GM12872 (cell line): Measurements from ENCODE around the gene TUBA8.

Source experiments
- TF ChIP-seq, protein P1 (sequence below): IDR thresholded peaks from 3 replicates; pipeline ENCODE4 v1.5.1; 2011; ENCODE audit warnings: low read depth, mild to moderate bottlenecking, low read length, moderate library complexity; ENCODE audit not compliant: insufficient read depth

Gene TUBA8

DNA sequence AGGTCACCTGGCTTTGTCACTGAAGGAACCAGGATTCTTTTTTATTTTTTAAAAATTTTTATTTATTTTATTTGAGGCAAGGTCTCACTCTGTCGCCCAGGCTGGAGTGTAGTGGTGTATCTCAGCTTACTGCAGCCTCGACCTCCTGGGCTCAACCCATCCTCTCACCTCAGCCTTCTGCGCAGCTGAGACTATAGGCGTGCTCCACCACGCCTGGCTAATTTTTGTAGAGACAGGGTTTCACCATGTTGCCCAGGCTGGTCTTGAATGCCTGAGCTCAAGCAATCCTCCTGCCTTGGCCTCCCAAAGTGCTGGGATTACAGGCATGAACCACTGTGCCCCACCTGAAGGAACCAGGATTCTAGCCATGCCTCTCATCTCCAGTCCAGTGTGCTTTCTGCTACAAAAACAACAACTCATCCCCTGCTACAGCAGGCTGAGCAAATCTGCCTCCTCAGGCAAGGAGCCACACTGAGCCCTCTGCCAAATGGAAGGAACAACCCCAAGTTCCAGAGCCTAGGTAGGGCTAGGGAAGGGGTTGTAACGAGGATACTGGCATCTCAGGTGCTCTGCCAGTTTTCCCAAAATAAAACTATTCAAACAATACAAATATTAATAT lies 35.4 kb upstream of the TUBA8 start:
- TF ChIP-seq, protein P1, sequence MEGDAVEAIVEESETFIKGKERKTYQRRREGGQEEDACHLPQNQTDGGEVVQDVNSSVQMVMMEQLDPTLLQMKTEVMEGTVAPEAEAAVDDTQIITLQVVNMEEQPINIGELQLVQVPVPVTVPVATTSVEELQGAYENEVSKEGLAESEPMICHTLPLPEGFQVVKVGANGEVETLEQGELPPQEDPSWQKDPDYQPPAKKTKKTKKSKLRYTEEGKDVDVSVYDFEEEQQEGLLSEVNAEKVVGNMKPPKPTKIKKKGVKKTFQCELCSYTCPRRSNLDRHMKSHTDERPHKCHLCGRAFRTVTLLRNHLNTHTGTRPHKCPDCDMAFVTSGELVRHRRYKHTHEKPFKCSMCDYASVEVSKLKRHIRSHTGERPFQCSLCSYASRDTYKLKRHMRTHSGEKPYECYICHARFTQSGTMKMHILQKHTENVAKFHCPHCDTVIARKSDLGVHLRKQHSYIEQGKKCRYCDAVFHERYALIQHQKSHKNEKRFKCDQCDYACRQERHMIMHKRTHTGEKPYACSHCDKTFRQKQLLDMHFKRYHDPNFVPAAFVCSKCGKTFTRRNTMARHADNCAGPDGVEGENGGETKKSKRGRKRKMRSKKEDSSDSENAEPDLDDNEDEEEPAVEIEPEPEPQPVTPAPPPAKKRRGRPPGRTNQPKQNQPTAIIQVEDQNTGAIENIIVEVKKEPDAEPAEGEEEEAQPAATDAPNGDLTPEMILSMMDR: no peak

DNA sequence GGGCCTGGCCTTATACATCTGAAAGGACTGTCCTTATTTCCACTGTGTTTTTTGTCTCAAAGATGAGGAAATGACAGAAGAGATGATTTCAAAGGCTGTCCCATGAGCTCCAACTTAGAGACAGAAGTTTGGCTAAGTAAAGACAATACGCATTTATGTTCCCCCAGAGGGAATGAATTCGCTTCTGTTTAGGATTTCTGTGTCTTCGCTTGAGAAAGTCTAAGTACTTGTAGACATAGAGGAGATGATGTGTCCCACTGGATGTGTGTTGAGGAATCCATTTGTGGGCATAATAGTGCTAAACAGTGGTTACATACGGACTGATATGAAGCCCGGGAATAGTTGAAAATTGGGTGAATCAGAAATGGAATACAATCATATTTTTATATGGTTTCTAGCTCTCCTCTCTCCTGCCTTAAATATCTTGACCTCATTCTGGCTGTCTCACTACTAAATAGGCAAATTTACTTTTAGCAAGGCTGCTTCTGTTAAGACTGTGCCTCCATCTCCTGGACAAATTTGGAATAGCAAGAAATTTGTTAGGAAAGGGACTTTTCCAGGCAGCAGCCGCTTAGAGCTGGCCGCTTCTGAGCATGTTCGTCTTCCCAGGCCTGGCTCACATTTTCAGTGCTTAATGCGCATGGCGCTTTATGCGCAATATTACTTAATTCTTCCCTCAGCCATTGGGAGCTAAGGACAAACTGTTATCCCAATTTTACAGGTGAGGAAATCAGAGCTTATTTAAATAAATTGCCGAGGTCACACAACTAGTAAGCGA lies 34.7 kb upstream of the TUBA8 start:
- TF ChIP-seq, protein P1: peak; percentile 69

DNA sequence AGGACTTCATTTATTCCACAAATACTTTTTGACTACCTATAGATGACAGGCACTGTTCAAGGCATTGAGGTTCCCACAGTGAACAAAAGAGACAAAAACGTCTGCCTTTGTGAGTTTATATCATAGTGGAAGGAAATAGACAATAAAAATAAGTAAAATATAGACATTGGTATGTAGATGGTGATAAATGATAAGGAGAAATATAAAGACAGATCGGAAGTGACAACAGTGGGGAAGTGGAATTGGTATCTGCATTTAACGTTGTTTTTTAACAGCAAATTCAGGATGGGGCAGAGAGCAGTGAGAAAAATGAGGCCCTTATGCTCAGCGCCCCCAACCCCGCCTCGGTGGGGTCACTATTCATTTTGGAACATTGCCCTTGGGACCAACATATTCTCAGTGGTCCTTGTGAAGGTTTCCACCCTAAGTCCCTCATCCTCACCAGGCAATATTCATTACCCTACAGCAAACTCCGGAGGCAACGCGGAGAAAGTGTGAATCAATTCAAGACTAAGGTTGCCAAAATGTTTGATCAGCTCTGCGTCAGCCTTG lies 33.4 kb upstream of the TUBA8 start:
- TF ChIP-seq, protein P1: no peak

DNA sequence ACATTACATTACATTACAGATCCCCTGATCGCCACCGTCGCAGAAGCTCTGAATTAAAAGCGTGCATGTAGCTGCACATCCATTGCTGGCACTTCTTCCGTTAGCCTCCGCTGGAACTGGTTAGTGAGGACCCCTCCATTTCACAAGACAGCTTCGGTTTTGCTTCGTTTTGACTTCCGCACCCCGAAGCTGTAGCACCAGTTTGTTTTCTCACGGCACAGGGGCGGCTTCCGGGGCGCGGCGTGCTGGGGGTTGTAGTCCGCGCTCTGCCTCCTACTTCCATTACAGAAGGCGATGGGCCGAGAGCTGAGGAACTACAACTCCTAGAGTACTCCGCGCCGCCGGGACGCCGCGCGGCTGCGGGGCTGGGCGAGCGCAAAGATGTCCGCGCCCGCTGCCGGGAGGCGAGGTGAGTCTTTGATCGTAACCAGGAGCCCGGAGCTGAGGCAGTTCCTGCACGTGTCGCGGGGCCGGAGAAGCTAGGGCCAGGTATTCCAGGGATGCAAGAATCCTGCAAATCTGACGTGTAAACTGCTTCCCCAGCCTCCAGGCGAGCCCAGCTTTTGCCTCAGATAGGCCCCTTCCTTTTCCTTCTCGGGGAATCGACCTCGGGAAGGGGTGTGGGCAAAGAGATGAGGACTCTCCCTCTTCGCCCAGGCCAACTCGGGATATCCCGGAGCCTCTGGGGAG lies 32.8 kb upstream of the TUBA8 start, which contains the start of gene PEX26:
TSS of gene PEX26 (plus strand) at position 352 of the 690 bp plus-strand sequence. CDS start 387 bp downstream, outside the sequence.
- TF ChIP-seq, protein P1: no peak

DNA sequence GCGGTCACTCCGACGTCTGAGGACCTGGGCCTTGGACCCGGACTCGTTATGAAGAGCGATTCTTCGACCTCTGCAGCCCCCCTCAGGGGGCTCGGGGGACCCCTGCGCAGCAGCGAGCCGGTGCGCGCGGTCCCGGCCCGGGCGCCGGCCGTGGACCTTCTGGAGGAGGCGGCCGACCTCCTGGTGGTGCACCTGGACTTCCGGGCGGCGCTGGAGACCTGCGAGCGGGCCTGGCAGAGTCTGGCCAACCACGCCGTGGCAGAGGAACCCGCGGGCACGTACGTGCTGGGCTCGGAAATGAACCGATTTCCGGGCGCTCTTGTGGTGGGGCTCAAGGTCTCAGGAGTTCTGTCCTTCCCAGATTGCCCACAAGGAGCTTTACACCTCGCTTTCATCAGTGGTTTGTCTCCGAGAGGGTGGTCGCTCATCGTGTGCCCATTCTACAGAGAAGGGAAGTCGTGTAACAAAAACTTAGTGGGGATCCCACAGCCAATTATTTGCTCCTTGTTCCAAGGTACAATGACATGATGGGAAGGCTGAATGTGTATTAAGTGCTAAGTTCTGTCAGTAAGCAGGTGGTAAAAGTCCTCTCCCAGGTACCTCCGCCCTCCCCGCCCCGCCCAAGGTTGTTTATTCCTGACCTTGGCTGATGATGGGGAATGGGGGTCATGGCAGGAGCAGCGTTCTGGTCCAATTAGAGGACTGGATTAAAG lies 32.1 kb upstream of the TUBA8 start:
- TF ChIP-seq, protein P1: 0 out of 3 replicates have a peak, but pooled peaks have one; percentile 11

DNA sequence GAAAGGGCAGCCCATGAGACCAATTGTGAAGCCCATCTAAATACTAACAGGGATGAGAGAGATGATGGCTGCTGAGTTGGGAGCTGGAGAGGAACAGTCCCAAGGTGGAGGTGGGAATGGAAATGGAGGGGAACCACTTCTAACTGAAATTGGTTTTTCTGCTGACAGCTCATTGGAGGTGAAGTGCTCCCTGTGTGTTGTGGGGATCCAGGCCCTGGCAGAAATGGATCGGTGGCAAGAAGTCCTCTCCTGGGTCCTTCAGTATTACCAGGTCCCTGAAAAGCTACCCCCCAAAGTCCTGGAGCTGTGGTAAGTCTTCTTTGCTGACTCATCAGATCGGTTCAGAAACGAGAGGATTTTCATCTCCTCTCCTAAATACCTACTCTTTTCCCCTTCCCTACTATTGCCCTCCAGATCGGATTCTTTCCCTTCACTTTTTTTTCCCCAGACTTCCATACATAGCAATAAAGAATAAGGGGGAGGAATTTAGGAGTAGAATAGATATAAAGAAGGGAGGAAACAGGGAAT lies 30.8 kb upstream of the TUBA8 start:
- TF ChIP-seq, protein P1: no peak
